22Rv1 (cell line): Measurements from ENCODE around the gene ADGRB3.

Experiments
- ZFX ChIP-seq: fragments of 450-650 bp; IDR thresholded peaks from 2 replicates; pipeline ENCODE4 v1.6.1; 2017; ENCODE audit warnings: antibody characterized with exemption, borderline replicate concordance
- TF ChIP-seq, protein P1 (sequence below): fragments of 450-650 bp; IDR thresholded peaks from 2 replicates; pipeline ENCODE4 v1.5.1; 2017; ENCODE audit warnings: mild to moderate bottlenecking

GRCh38 chr6:68754681-68755213 is 119.7 kb downstream of the ADGRB3 start:
- TF ChIP-seq, protein P1, sequence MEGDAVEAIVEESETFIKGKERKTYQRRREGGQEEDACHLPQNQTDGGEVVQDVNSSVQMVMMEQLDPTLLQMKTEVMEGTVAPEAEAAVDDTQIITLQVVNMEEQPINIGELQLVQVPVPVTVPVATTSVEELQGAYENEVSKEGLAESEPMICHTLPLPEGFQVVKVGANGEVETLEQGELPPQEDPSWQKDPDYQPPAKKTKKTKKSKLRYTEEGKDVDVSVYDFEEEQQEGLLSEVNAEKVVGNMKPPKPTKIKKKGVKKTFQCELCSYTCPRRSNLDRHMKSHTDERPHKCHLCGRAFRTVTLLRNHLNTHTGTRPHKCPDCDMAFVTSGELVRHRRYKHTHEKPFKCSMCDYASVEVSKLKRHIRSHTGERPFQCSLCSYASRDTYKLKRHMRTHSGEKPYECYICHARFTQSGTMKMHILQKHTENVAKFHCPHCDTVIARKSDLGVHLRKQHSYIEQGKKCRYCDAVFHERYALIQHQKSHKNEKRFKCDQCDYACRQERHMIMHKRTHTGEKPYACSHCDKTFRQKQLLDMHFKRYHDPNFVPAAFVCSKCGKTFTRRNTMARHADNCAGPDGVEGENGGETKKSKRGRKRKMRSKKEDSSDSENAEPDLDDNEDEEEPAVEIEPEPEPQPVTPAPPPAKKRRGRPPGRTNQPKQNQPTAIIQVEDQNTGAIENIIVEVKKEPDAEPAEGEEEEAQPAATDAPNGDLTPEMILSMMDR: no peak
- no peak for TF ChIP-seq ZFX
